ENCODE data around the gene PNMA6F.
"Not testable (repeated sequence)": the region's sequence is repeated elsewhere in the genome, so short reads cannot be mapped to it uniquely, and the experiment has no call there.

The PNMA6F gene

GRCh38 chrX:153307276-153308178, 14.0 kb downstream of the PNMA6F start:
- in situ Hi-C loops (cut with HindIII; ENCODE audit: low pct_ligation_motif_present, low pct_unique_long_range_greater_than_20kb, low sequenced_read_pairs), result no loop called here

DNA sequence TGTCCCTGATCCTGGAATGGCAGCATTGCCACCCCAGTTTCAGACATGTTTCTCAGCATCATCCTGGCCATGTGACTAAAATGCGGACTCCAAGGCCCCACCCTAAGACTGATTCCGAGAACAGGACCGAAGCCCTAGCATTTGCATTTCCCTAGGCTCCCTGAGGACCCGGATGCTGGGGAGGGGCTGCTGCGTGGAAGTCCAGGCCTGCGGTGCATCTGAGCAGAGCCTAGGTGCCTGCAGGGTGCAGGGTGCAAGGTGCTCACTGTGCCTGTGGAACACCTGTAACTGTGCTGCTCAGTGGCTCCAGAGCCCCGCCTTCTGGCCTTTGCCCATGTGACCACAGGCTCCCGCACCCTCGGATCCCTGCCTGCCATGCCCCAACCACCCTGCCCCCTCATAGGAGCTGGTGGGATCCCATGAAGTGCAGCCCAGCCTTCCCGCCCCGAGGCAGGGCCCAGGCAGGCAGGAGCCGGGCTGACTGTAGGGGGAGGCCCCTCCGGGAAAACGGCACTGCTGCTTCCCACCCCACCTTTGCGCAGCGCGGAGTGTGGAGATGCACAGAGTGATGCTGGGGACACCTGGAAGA, 14.9 kb downstream of the PNMA6F start:
- DNase-seq, result no peak
- in situ Hi-C loops (cut with HindIII; ENCODE audit: low pct_ligation_motif_present, low pct_unique_long_range_greater_than_20kb, low sequenced_read_pairs), result no loop called here

More at GRCh38 chrX:153307276-153308178, 14.0 kb downstream of the PNMA6F start:
- peak; percentile 0 for DNase-seq

DNA sequence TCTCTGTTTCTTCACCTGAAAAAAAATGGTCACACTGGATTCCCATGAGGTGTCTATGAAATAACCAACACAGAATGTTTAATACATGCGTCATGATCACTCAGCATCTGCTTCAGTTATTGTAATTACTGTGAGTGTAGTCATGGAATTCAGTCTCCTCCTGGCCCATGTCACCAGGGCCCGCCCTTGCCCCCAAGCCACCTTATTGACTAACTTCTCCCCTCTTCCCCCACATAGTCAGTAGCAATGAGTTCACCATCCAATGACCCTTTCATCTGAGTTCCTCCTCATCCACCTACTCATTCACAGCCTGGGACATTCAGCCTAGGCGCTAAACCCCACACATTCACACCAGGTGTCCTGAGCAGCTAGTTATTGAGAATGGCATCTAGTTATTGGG, 15.6 kb downstream of the PNMA6F start:
- DNase-seq, result no peak
- in situ Hi-C loops (cut with HindIII; ENCODE audit: low pct_ligation_motif_present, low pct_unique_long_range_greater_than_20kb, low sequenced_read_pairs), result no loop called here

DNA sequence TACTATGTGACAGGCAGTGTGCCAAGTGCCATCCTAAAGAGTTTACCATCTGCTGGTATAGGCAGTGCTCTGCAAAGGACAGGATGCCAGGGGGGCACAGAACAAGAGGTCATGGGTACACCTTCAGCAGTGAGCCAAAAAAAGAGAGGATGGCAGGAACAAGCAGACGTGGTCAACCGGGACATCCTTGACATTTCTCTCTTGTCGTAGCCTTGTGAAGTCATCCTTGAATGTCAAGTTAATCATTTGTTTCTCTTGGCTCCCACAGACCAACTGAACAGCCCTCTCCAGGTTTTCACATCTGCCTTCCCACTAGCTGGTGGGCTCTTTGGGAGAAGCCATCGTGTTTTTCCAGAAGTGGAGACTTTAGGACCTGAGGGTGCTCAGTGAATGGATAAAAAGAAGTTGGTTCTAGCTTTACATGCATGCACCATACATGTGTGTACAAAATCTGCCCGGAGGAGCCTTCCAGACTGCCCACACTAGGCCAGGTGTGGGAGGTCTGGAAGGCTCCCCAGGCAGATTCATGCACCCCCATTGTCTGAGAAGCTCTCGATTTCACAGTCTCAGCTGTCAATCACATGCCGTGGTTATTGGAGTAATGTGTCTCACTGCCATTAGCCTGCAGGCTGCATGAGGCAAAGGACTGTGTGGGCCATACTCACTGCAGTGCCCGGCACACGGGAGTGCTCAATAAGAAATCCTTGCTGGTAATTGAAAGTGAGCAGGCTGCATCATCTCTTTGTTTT, 16.4 kb downstream of the PNMA6F start:
- in situ Hi-C loops (cut with HindIII; ENCODE audit: low pct_ligation_motif_present, low pct_unique_long_range_greater_than_20kb, low sequenced_read_pairs), result no loop called here
- DNase-seq, result peak; percentile 5

DNA sequence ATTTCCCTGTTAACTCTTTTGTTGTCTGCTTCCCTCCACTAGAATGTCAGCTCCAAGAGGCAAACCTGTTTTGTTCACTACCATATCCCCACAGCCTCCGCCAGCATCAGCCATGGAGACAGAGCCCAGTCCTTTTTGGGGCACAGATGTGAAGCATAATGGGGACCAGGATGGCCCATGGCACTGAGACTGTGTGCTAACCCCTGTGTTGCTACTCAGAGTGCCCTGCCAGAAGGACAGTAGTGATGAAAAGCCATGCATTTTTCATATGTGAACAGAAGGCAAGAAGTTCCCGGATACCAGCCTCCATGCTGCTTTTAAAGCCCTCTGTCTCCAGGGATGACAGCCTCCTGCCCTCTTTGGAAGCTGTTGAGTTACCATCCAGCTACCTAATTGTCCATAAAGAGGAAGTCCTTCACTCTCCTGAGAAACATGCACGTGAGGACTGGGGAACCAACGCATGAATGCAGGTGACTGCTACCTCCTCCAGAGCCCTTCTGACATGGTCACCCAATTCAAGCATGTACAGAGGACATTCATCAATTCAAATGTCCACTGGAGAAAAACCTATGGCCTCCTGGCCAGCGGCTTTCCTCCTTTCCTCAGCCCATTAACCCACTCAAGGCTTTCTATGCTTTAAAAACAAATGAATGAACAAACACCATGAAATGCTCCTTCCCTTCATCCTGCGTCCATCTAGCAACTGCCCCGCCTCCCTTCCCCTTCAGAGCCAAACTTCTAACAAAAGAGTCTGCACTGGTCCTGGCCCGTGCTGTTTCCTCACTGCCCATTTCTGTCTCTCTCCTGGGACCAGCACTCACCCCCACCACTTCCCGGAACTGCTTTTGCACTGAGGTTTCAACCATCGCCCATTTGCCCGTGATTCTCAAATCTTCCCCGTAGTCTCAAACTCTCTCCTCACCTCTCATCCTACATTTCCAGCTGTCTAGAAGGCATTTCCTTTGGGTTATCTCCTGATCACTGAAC, 18.0 kb downstream of the PNMA6F start:
- in situ Hi-C loops (cut with HindIII; ENCODE audit: low pct_ligation_motif_present, low pct_unique_long_range_greater_than_20kb, low sequenced_read_pairs), result no loop called here
- DNase-seq, result no peak

DNA sequence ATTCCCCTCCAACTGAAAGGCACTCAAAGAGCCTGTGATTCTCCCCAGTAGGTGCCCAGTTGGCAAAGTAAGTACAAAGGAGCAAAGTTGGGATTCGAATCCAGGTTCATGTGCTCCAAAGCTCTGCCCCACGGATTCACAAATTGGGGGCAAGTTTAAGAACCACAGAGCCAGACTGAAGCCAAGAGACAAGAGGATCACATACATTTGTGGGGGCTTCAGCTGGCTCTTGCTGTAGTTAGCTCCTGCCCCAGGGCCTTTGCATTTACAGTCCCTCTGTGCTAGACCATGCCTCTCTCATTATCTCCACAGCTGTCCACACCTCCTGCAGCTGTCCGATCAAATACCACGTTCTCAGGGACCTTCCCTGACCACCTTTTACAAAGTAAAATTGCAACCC, 18.8 kb downstream of the PNMA6F start:
- in situ Hi-C loops (cut with HindIII; ENCODE audit: low pct_ligation_motif_present, low pct_unique_long_range_greater_than_20kb, low sequenced_read_pairs), result no loop called here
- no peak for DNase-seq

GRCh38 chrX:153301746-153302145, 19.8 kb downstream of the PNMA6F start:
- no peak for DNase-seq
- in situ Hi-C loops (cut with HindIII; ENCODE audit: low pct_ligation_motif_present, low pct_unique_long_range_greater_than_20kb, low sequenced_read_pairs), result no loop called here

DNA sequence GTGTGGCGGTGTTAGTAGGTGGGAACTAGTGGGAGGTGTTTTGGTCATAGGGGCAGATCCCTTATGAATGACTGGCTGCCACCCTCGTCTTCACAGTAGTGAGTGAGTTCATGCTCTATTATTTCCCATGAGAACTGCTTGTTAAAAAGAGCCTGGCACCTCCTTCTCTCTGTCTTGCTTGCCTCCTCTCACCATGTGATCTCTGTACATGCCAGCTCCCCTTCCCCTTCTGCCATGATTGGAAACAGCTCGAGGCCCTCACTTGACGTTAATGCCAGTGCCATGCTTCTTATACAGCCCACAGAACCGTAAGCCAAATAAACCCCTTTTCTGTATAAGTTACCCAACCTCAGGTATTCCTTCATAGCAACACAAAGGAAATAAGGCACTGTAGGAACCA, 21.7 kb downstream of the PNMA6F start:
- DNase-seq, result no peak
- in situ Hi-C loops (cut with HindIII; ENCODE audit: low pct_ligation_motif_present, low pct_unique_long_range_greater_than_20kb, low sequenced_read_pairs), result no loop called here

GRCh38 chrX:153297376-153297775, 24.2 kb downstream of the PNMA6F start:
- in situ Hi-C loops (cut with HindIII; ENCODE audit: low pct_ligation_motif_present, low pct_unique_long_range_greater_than_20kb, low sequenced_read_pairs), result no loop called here
- DNase-seq, result no peak

DNA sequence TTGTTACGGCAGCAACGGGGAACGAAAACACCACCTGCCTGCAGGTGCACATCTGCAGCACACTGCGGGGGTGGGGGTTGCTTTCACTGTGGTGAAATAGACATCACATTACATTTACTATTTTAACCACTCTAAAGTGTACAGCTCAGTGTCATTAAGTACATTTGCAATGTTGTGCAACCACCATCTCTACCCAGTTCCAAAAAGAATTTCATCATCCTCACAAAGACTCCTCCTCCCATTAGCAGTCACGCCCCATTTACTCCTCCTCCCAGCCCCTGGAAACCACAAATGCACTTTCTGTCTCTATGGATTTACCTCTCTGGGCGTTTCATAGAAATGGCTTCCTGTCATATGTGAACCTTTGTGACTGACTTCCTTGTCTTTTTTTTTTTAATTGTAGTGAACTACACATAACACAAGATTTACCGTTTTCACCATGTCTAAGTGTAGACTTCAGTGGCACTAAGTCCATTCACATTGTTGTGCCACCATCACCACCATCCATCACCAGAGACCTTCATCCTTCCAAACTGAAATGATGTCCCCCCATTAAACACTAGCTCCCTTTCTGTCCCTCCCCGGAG, 28.0 kb downstream of the PNMA6F start:
- DNase-seq; in situ Hi-C loops (cut with HindIII; ENCODE audit: low pct_ligation_motif_present, low pct_unique_long_range_greater_than_20kb, low sequenced_read_pairs): not testable (repeated sequence)

DNA sequence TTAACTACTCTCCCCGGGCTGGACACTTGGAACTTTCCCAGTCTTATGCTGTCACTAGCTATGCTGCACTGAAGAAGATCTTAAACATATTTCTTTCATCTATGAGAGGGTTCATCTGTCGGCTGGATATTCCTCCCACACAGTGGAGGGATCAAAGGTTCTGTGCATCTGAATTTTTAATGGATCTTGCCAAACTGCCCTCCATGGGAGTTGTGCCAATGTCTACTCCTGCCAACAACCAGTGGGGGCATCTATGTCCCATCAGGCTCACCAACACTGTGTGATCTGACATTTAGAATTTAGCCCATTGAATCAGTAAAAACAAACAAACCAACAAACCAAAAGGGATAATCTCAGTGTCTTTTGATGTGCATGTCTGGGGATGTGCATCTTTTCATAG, 32.8 kb downstream of the PNMA6F start:
- not testable (repeated sequence) for DNase-seq

GRCh38 chrX:153285678-153286077, 35.9 kb downstream of the PNMA6F start:
- in situ Hi-C loops (cut with HindIII; ENCODE audit: low pct_ligation_motif_present, low pct_unique_long_range_greater_than_20kb, low sequenced_read_pairs), result not testable (repeated sequence)

More for the DNA sequence above, 32.8 kb downstream of the PNMA6F start:
- in situ Hi-C loops (cut with HindIII; ENCODE audit: low pct_ligation_motif_present, low pct_unique_long_range_greater_than_20kb, low sequenced_read_pairs), result not testable (repeated sequence)

DNA sequence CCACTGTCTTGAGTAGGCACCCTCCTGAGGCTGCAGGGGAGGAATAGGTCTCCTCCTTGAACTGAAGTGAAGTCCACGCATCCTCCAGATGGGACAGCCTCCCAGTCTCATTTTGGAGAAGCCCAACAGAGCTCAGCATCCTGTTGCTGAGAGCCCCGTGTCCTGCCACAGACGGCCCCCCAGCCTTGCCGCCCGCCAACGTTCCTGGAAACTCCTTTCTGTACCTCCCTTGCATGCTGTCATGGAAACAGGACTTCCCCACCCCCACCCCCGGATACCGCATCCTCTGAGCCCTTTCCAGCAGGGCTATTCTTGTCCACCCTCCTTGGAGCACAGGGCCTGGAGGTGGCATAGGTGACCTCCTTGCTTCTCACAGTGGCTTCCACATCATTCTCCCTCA, 37.6 kb downstream of the PNMA6F start:
- DNase-seq; in situ Hi-C loops (cut with HindIII; ENCODE audit: low pct_ligation_motif_present, low pct_unique_long_range_greater_than_20kb, low sequenced_read_pairs): not testable (repeated sequence)

More at GRCh38 chrX:153285678-153286077, 35.9 kb downstream of the PNMA6F start:
- not testable (repeated sequence) for DNase-seq

- DNase-seq; in situ Hi-C loops (cut with HindIII; ENCODE audit: low pct_ligation_motif_present, low pct_unique_long_range_greater_than_20kb, low sequenced_read_pairs): not testable (repeated sequence)
Observed at GRCh38 chrX:153281784-153282183, 39.8 kb downstream of the PNMA6F start.

GRCh38 chrX:153279304-153279703, 42.3 kb downstream of the PNMA6F start:
- in situ Hi-C loops (cut with HindIII; ENCODE audit: low pct_ligation_motif_present, low pct_unique_long_range_greater_than_20kb, low sequenced_read_pairs); DNase-seq: not testable (repeated sequence)

DNA sequence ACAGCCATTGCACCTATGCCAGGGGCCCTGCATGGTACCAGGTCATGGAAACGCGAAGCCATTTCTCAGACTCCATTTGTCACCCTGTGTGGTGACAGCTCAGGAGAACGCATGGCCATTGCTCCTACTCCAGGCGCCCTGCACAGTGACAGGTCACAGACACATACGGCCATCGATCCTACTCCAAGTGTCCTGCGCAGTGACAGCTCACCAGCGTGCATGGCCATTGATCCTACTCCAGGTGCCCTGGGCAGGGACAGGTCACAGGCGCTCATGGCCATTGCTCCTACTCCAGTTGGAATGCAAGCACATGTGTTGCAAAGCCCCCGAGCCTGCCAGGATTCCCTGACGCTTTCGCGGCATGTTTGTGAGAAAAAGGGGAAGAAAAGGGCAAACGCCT, 45.5 kb downstream of the PNMA6F start:
- DNase-seq; in situ Hi-C loops (cut with HindIII; ENCODE audit: low pct_ligation_motif_present, low pct_unique_long_range_greater_than_20kb, low sequenced_read_pairs): not testable (repeated sequence)

DNA sequence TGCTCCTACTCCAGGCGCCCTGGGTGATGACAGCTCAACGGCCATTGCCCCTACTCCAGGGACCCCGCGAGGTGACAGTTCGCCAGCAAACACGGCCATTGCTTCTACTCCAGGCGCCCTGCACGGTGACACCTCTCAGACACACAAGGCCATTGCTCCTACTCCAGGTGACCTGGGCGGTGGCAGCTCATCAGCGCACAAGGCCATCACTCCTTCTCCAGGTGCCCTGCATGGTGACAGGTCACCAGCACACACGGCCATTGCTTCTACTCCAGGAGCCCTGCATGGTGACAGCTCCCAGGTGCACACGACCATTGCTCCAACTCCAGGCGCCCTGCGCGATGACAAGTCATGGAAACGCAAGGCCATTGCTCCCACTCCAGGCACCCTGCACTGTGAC, 46.1 kb downstream of the PNMA6F start:
- DNase-seq; in situ Hi-C loops (cut with HindIII; ENCODE audit: low pct_ligation_motif_present, low pct_unique_long_range_greater_than_20kb, low sequenced_read_pairs): not testable (repeated sequence)

GRCh38 chrX:153272584-153272983, 49.0 kb downstream of the PNMA6F start:
- in situ Hi-C loops (cut with HindIII; ENCODE audit: low pct_ligation_motif_present, low pct_unique_long_range_greater_than_20kb, low sequenced_read_pairs); DNase-seq: not testable (repeated sequence)

Data from ACHN (cell line).